GM12878 (cell line): Measurements from ENCODE around the gene CPHXL. TPM values are rescaled to one million over a fixed set of nuclear protein-coding genes. Genes with fewer than 3 reads are reported as not detected.
A peak's percentile ranks its signal among the peaks of the same experiment; 100 is the strongest.

Experiments used
- ATAC-seq: fragments of 200-7000 bp; cut with Tn5 transposase; 3 replicates; pipeline ENCODE4 v1.9.1; 2020; ENCODE audit warnings: mild to moderate bottlenecking, moderate library complexity
- BruUV-seq: library from RNA; stranded (reverse); fragments of 400-500 nt; replicated peaks from 2 replicates; lab custom pipeline; 2021; lab: Mats Ljungman, UMichigan
- CTCF ChIA-PET: fragments of 300-600 bp; sonication (Branson Sonifier 250); formaldehyde crosslinking; extraction: SDS; loops from one replicate; lab custom pipeline; 2021; ENCODE audit warnings: inconsistent platforms; lab: Yijun Ruan, JAX
- POLR2A ChIA-PET: fragments of 350-600 bp; formaldehyde crosslinking; extraction: SDS; loops from one replicate; lab custom pipeline; 2021; ENCODE audit warnings: inconsistent platforms; lab: Charles Lee
- RAD21 ChIA-PET: fragments of 300-600 bp; sonication (Branson Sonifier 250); formaldehyde crosslinking; loops from one replicate; lab custom pipeline; 2023; ENCODE audit warnings: antibody characterized with exemption; ENCODE audit not compliant: unreplicated experiment; lab: Charles Lee
- SMC1A ChIA-PET: fragments of 300-600 bp; sonication (Branson Sonifier 250); formaldehyde crosslinking; loops from one replicate; lab custom pipeline; 2023; ENCODE audit not compliant: unreplicated experiment, uncharacterized antibody; lab: Charles Lee
- DNase-seq: peaks from one replicate; pipeline ENCODE4 v3.0.0-alpha.2; 2011; ENCODE audit warnings: low read depth, low spot score
- FAIRE-seq: peaks from 3 replicates; lab custom pipeline; 2011; peaks lifted over from hg19 to GRCh38; lab: Jason Lieb, UNC
- H2AFZ ChIP-seq: 2 replicates; pipeline ENCODE4 v1.6.0; 2011; ENCODE audit warnings: low read depth, low read length, control low read depth; ENCODE audit not compliant: control insufficient read depth
- H3K27ac ChIP-seq: 2 replicates; pipeline ENCODE4 v1.5.1; 2011; ENCODE audit warnings: control low read depth; ENCODE audit not compliant: control insufficient read depth, insufficient read depth
- H3K27me3 ChIP-seq, 2 experiments: replicated peaks in 1 of 2; 2 replicates each; pipeline versions ENCODE4 v1.6.0 to v1.6.1; 2011; ENCODE audit warnings: low read length in 1 of 2; ENCODE audit not compliant: control insufficient read depth in 2 of 2, insufficient read depth in 2 of 2
- H3K36me3 ChIP-seq, 2 experiments: 2 replicates each; pipeline ENCODE4 v1.5.1; 2011; ENCODE audit warnings: low read length in 1 of 2; ENCODE audit not compliant: control insufficient read depth in 2 of 2, insufficient read depth in 2 of 2
- H3K4me1 ChIP-seq: 2 replicates; pipeline ENCODE4 v1.6.1; 2011; ENCODE audit warnings: mild to moderate bottlenecking, low read length, moderate library complexity, mixed read lengths; ENCODE audit not compliant: control insufficient read depth, insufficient read depth
- H3K4me2 ChIP-seq: 2 replicates; pipeline ENCODE4 v1.6.0; 2011; ENCODE audit warnings: control low read depth; ENCODE audit not compliant: control insufficient read depth, insufficient read depth
- H3K4me3 ChIP-seq: fragments of 200-600 bp; sonication (generic); 2 replicates; pipeline ENCODE4 v1.5.1; 2016
- H3K79me2 ChIP-seq: 2 replicates; pipeline ENCODE4 v1.6.0; 2011; ENCODE audit warnings: low read length; ENCODE audit not compliant: control insufficient read depth, insufficient read depth
- H3K9ac ChIP-seq: 2 replicates; pipeline ENCODE4 v1.8.0; 2011; ENCODE audit warnings: low read length, control low read depth, mixed read lengths; ENCODE audit not compliant: control insufficient read depth, insufficient read depth
- H3K9me3 ChIP-seq: replicated peaks from 3 replicates; pipeline ENCODE4 v1.5.1; 2011; ENCODE audit warnings: mild to moderate bottlenecking, low read length; ENCODE audit not compliant: control insufficient read depth, insufficient read depth
- H4K20me1 ChIP-seq: 2 replicates; pipeline ENCODE4 v1.6.0; 2011; ENCODE audit not compliant: control insufficient read depth, insufficient read depth
- HDAC6 ChIP-seq: fragments of 200-600 bp; sonication (generic); IDR thresholded peaks from one replicate; pipeline ENCODE4 v1.8.0; 2017; ENCODE audit warnings: antibody characterized with exemption; ENCODE audit not compliant: unreplicated experiment
- MYC ChIP-seq: IDR thresholded peaks from 2 replicates; pipeline ENCODE4 v1.6.1; 2011; ENCODE audit warnings: mild to moderate bottlenecking, low read length, moderate library complexity, inconsistent platforms; ENCODE audit not compliant: insufficient read depth, insufficient replicate concordance, insufficient read length, severe bottlenecking
- ZBTB4 ChIP-seq: fragments of 450-650 bp; formaldehyde crosslinking; IDR thresholded peaks from 2 replicates; pipeline ENCODE4 v1.4.0; 2022; ENCODE audit warnings: mild to moderate bottlenecking, moderate library complexity
- WGBS: methylation state at CpG from one replicate; pipeline ENCODE4 v1.1.6; 2016; ENCODE audit warnings: low lambda C conversion rate; ENCODE audit not compliant: insufficient replicate concordance, insufficient coverage; ENCODE audit errors: missing lambda C conversion rate; 5-methylcytosine and 5-hydroxymethylcytosine counted together
- in situ Hi-C: fragments of 300-500 bp; cut with MboI; formaldehyde crosslinking; loops from 9 replicates; pipeline ENCODE4 v1.14.3; 2018; ENCODE audit warnings: mixed read lengths
- intact Hi-C: fragments of 100-400 bp; cut with micrococcal nuclease; formaldehyde crosslinking; loops from one replicate; pipeline ENCODE4 v1.14.2; 2022; ENCODE audit not compliant: unreplicated experiment
- polyA plus RNA-seq, 11 experiments: library from polyadenylated mRNA; depleted of rRNA in 4 of 11; unstranded in 6 of 11; stranded (reverse) in 5 of 11; fragments of >200 nt; fragmentation: Nextera tagmentation in 4 of 11; fragmentation: Illumina TruSeq in 1 of 11; extraction: Ambion mirVana in 4 of 11; extraction: Trizol in 1 of 11; gene quantifications; 1 replicate in 1 of 11; 2 replicates in 10 of 11; pipeline versions ENCODE4 v1.2.1 to v1.2.3, GENCODE V29; 2011 to 2016; ENCODE audit warnings: inconsistent platforms in 2 of 11, missing spikeins in 2 of 11, low read depth in 1 of 11
- total RNA-seq, 4 experiments: library from RNA; depleted of rRNA in 3 of 4; stranded (reverse); fragments of >200 nt in 3 of 4; fragmentation: Illumina TruSeq in 1 of 4; extraction: Trizol in 1 of 4; gene quantifications; 2 replicates each; pipeline versions ENCODE4 v1.2.1 to v1.2.3, GENCODE V29; 2013 to 2021
- TF ChIP-seq, protein P1 (sequence below): IDR thresholded peaks from 2 replicates; pipeline ENCODE4 v1.6.1; 2012; ENCODE audit warnings: low read depth, low read length, improper control_type of control experiment

Gene CPHXL
- total and polyA plus RNA-seq, 10 of the 15 experiments (the other 5 are each of a cell fraction or from before 2014, with no cell fraction given): 0.13 TPM; not detected in 9

DNA sequence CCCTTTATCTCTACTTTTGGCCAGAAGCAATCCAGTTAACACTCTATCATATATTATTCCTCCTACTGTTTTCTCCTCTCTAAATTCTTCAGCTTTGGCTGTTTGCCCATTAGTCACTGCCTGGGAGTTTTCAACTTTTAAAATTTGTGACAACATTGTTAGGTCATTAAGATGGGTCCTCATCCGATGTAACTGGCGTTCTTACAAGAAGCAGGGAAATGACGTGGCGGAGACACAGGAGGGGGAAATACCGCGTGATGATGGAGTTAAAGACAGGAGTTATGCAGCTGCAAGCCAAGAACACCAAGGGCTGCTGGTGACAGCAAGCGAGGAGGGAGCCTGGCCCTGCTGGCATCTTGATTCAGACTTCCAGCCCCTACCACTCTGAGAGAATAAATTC is 34.8 kb upstream of the CPHXL start:
- CTCF ChIA-PET: no interaction called here
- no TSS peak for BruUV-seq
- H4K20me1 ChIP-seq: no peaks in the 10 kb centered on the region
- no peaks in the 10 kb centered on the region for H3K9me3 ChIP-seq
- SMC1A ChIA-PET: no interaction called here
- no peaks in the 10 kb centered on the region for H3K79me2 ChIP-seq
- peak overlapping the region; percentile 16; the same call in 1 of the 2 replicates for H3K27ac ChIP-seq
- no peaks in the 10 kb centered on the region for H3K27me3 ChIP-seq
- H2AFZ ChIP-seq: peak overlapping the region; percentile 77
- no peak for DNase-seq
- no peaks in the 10 kb centered on the region for H3K36me3 ChIP-seq
- 11% methylated on average over 7 of the region's 7 CpGs for WGBS
- intact Hi-C loops: loop anchor here (5.0 to 10.0 kb wide), 2 partner anchors 204 to 526 kb away; partner anchors contain the start of gene TMEM231
- in situ Hi-C loops: loop anchor here (5.0 to 10.0 kb wide), 3 partner anchors 114 to 546 kb away; partner anchors contain the start of genes CTRB1, KARS1 and TERF2IP
- H3K4me2 ChIP-seq: peak overlapping the region; percentile 58
- ATAC-seq: peak; percentile 8
- FAIRE-seq: no peak
- POLR2A ChIA-PET: no interaction called here
- H3K4me1 ChIP-seq: peaks cover 5% of the 10 kb centered on the region
- peak overlapping the region; percentile 11; the same call in 1 of the 2 replicates for H3K4me3 ChIP-seq
- H3K9ac ChIP-seq: no peak overlapping the region
- RAD21 ChIA-PET: no interaction called here
- TF ChIP-seq HDAC6: no peak
- TF ChIP-seq, protein P1, sequence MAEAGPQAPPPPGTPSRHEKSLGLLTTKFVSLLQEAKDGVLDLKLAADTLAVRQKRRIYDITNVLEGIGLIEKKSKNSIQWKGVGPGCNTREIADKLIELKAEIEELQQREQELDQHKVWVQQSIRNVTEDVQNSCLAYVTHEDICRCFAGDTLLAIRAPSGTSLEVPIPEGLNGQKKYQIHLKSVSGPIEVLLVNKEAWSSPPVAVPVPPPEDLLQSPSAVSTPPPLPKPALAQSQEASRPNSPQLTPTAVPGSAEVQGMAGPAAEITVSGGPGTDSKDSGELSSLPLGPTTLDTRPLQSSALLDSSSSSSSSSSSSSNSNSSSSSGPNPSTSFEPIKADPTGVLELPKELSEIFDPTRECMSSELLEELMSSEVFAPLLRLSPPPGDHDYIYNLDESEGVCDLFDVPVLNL: no peak
- no peak for TF ChIP-seq MYC
- TF ChIP-seq ZBTB4 (CRISPR knock-in tag): no peak
